GM20000 (cell line): ENCODE data around the gene CTNNA3.

Experiments
- DNase-seq: peaks from one replicate; pipeline ENCODE4 v3.0.0; 2012; ENCODE audit warnings: low spot score
- TF ChIP-seq, protein P1 (sequence below): IDR thresholded peaks from 2 replicates; pipeline ENCODE4 v1.5.1; 2012; ENCODE audit warnings: mild to moderate bottlenecking, control low read depth; ENCODE audit errors: extremely low read depth, missing control alignments

Gene CTNNA3

DNA sequence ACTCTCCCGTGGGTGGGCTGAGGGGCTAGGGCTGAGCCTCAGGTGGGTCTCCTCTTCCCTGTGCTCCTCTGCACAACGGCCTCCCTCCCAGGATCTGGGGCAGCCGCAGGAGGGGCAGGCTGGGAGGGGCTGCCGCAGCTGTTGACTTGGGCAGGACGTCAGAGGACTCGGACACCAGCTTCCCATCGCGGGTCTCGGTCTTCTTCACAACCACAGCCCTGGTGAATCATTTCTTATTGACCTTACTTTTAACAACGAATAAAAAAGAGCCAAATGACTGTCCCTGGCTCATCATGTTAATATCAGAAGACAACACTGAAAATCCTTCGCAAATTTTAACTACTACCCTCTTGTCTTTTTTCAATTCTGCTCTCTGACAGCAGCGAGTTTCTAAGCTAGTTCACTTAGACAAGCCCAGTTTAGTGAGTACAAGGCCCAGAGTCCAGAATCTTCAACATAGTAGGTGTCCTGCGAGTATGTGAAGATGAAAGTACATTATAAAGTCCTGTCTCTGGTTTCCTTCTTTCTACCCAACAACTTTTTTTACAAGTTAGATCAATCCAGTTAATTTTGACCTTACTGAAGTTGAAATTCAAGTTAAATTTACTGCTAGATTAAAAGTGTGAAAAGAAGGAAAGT is 32.4 kb downstream of the CTNNA3 start:
- DNase-seq, result no peak
- TF ChIP-seq, protein P1, sequence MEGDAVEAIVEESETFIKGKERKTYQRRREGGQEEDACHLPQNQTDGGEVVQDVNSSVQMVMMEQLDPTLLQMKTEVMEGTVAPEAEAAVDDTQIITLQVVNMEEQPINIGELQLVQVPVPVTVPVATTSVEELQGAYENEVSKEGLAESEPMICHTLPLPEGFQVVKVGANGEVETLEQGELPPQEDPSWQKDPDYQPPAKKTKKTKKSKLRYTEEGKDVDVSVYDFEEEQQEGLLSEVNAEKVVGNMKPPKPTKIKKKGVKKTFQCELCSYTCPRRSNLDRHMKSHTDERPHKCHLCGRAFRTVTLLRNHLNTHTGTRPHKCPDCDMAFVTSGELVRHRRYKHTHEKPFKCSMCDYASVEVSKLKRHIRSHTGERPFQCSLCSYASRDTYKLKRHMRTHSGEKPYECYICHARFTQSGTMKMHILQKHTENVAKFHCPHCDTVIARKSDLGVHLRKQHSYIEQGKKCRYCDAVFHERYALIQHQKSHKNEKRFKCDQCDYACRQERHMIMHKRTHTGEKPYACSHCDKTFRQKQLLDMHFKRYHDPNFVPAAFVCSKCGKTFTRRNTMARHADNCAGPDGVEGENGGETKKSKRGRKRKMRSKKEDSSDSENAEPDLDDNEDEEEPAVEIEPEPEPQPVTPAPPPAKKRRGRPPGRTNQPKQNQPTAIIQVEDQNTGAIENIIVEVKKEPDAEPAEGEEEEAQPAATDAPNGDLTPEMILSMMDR, result no peak

DNA sequence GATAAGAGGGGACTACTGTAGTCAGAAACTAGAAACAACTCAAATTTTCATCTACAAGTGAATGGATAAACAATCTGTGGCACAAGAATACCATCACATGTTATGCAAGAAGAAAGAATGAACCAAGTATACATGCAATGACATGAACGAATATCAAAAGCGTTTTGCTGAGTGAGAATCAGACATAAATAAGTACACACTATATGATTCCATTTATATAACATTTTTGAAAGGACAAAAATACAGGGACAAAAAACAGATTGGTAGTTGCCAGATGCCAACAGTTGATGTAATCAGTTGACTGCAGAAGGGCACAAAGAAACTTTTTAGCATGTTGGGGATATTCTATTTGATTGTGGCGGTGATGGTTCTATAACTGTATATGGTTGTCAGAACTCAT is 33.6 kb downstream of the CTNNA3 start:
- no peak for DNase-seq
- TF ChIP-seq, protein P1, result no peak

- TF ChIP-seq, protein P1, result no peak
Observed at GRCh38 chr10:67659497-67659896, 36.5 kb downstream of the CTNNA3 start.

GRCh38 chr10:67657775-67658174 is 38.2 kb downstream of the CTNNA3 start:
- DNase-seq, result no peak
- TF ChIP-seq, protein P1, result no peak

More at GRCh38 chr10:67659497-67659896, 36.5 kb downstream of the CTNNA3 start:
- no peak for DNase-seq

DNA sequence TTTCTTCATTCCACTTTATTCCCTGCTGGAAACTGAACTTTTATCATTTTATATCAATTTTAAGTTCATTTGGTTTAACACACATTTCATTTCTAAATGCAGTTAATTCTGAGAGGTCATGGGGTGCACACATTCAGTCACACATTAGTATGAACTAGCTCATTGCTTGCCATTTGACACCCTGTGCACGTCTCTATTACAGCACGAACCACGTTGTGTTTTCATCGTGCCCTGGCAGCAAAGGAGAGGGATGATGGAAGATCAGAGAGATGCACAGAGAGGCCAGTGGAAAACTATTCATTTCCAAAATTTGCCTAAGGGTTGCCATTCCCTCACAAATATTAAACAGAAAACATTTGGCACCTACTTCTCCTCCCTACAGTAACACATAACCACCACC is 45.4 kb downstream of the CTNNA3 start:
- TF ChIP-seq, protein P1, result no peak
- no peak for DNase-seq

DNA sequence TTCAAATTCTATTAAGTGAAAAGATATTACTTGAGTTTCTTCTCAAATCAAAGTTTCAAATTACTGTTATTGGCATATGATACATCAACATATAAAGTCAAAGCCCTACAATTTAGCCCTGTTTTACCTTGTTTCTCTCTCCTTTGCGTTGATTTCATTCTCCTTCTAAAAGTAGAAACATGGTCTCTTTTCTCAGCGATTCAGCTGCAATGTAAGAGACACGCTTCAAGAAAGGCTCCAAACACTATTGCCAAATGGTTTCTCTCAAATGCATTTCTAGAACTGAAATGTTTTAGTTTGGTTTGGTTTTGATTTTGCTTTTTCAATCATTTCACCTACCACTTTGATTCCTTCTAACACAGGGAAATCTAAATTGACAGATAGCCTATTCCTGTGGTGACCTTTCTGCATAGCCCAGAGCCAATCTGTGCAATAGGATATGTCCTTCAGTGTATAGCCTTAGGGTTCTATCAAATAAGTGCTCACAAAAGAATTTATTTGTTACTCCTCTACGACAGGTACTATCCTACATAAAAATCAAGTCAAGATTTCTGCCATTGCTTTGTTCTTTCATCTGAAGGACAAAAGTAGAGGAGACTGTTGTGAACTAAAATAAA is 47.3 kb downstream of the CTNNA3 start:
- TF ChIP-seq, protein P1, result no peak

DNA sequence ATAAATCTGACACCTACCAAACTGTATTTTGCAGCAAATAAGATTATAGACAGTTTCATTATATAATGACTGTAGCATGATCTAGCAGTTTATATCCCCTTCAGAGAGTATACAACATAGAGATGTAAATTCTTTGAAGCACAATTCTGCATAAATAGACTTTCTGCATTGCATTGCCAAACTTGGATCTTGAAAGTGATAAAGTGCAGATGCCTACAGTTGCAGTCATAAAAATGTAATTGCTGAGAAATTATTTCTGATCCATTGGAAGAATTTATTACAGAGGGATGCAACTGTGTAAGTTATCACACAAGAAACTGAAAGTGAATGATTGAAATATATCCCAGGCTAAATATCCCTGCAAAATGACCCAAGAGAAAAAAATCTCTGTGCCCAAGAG is 65.1 kb downstream of the CTNNA3 start:
- TF ChIP-seq, protein P1, result no peak
- DNase-seq, result no peak

More for the DNA sequence above, 47.3 kb downstream of the CTNNA3 start:
- DNase-seq, result no peak
